Stimulated activated CD8-positive, alpha-beta memory T cell treated with anti-CD3 and anti-CD28 coated beads, Interleukin-15, amount 100 ng/mL, for 24 hours (primary cell): Measurements from ENCODE around the gene MGAT5B.

Experiments used
- DNase-seq: peaks from one replicate; pipeline ENCODE4 v3.0.0-alpha.2; 2020; ENCODE audit warnings: low read depth

Gene MGAT5B

GRCh38 chr17:76927982-76928381, 59.8 kb downstream of the MGAT5B start:
- no peak for DNase-seq

- DNase-seq, result no peak
These were observed 60.9 kb downstream of the MGAT5B start for GRCh38 chr17:76929148-76929547.

GRCh38 chr17:76929601-76930000, 61.4 kb downstream of the MGAT5B start:
- no peak for DNase-seq

GRCh38 chr17:76930107-76930506, 61.9 kb downstream of the MGAT5B start:
- DNase-seq, result no peak

GRCh38 chr17:76932402-76933333, 64.5 kb downstream of the MGAT5B start:
- DNase-seq, result no peak

GRCh38 chr17:76934561-76935320, 66.5 kb downstream of the MGAT5B start:
- DNase-seq, result no peak

GRCh38 chr17:76935331-76935730, 67.1 kb downstream of the MGAT5B start:
- no peak for DNase-seq

- no peak for DNase-seq
These were observed 69.0 kb downstream of the MGAT5B start for GRCh38 chr17:76937238-76937637.

- no peak for DNase-seq
These were observed 69.8 kb downstream of the MGAT5B start for GRCh38 chr17:76938009-76938408.

GRCh38 chr17:76940295-76940694, 72.1 kb downstream of the MGAT5B start:
- DNase-seq, result no peak

GRCh38 chr17:76940738-76941350, 72.6 kb downstream of the MGAT5B start:
- DNase-seq, result no peak

- DNase-seq, result no peak
These were observed 75.0 kb downstream of the MGAT5B start for GRCh38 chr17:76943202-76943601.

GRCh38 chr17:76943781-76944213, 75.6 kb downstream of the MGAT5B start:
- DNase-seq, result no peak

- no peak for DNase-seq
These were observed 76.3 kb downstream of the MGAT5B start for GRCh38 chr17:76944477-76944876.

GRCh38 chr17:76946111-76946771, 78.0 kb downstream of the MGAT5B start:
- no peak for DNase-seq

GRCh38 chr17:76946772-76947135, 78.5 kb downstream of the MGAT5B start:
- no peak for DNase-seq

GRCh38 chr17:76947309-76947708, 79.1 kb downstream of the MGAT5B start:
- DNase-seq, result no peak

GRCh38 chr17:76947771-76948170, 79.6 kb downstream of the MGAT5B start:
- DNase-seq, result no peak

- no peak for DNase-seq
These were observed 80.1 kb downstream of the MGAT5B start for GRCh38 chr17:76948301-76948700.

- no peak for DNase-seq
These were observed 80.6 kb downstream of the MGAT5B start for GRCh38 chr17:76948726-76949342.

GRCh38 chr17:76949913-76950695, 81.9 kb downstream of the MGAT5B start:
- DNase-seq, result no peak
